Measurements from ENCODE around the gene PTGIS. TPM values are rescaled to one million over a fixed set of nuclear protein-coding genes. Genes with fewer than 3 reads are reported as not detected.

The PTGIS gene
- total and polyA plus RNA-seq, 2 of the 4 experiments (the other 2 are of a cell fraction), result 1.6 to 2.6 TPM

GRCh38 chr20:49526056-49526455, 41.9 kb downstream of the PTGIS start:
- Histone ChIP-seq H3K36me3 (ENCODE audit: control insufficient read depth, insufficient read depth, low read length) (peaks cover 5% of the 10 kb centered on the region), H2BK120ac (ENCODE audit: low read depth, low read length) (no peak overlapping the region), H3K27ac (ENCODE audit: insufficient read depth, low read length) (no peak overlapping the region), H3K27me3 (ENCODE audit: control insufficient read depth, insufficient read depth, low read length) (peaks cover 1% of the 10 kb centered on the region), H3K9ac (ENCODE audit: low read depth, low read length) (no peak overlapping the region), H3K23ac (ENCODE audit: low read depth, low read length) (no peak overlapping the region), H2AK9ac (replicated peaks; ENCODE audit: low read depth, low read length, poor library complexity) (no peak overlapping the region), H4K91ac (ENCODE audit: insufficient read depth, low read depth, low read length) (no peak overlapping the region), H4K20me1 (ENCODE audit: insufficient read depth, low read length) (no peaks in the 10 kb centered on the region), H2AFZ (replicated peaks; ENCODE audit: low read length, poor library complexity) (no peak overlapping the region), H3K4ac (ENCODE audit: low read depth, low read length) (no peak overlapping the region), H3K14ac (replicated peaks; ENCODE audit: low read depth, low read length) (no peak overlapping the region), H3K4me2 (ENCODE audit: low read depth, low read length) (no peak overlapping the region), H2BK5ac (ENCODE audit: low read depth, low read length, poor library complexity, severe bottlenecking) (no peak overlapping the region), H4K5ac (ENCODE audit: low read depth, low read length) (no peak overlapping the region), H3K4me1 (ENCODE audit: control insufficient read depth, insufficient read depth, low read length) (no peaks in the 10 kb centered on the region), H3K9me3 (ENCODE audit: control insufficient read depth, insufficient read depth, low read length) (0 out of 2 replicates have a peak, but pooled peaks cover 3% of the 10 kb centered on the region), H2BK20ac (ENCODE audit: low read depth, low read length) (no peak overlapping the region), H3K4me3 (ENCODE audit: insufficient read depth, low read depth, low read length) (no peak overlapping the region), H3K56ac (ENCODE audit: extremely low read depth, insufficient read depth, low read length) (no peak overlapping the region), H3K79me1 (ENCODE audit: low read depth in 1 of 2, low read length in 2 of 2) (no peaks in the 10 kb centered on the region), H3K9me1 (ENCODE audit: insufficient read depth, low read length) (no peaks in the 10 kb centered on the region), H2BK15ac (ENCODE audit: low read depth, low read length) (no peak overlapping the region), H3K18ac (ENCODE audit: low read depth, low read length) (no peak overlapping the region), H4K8ac (ENCODE audit: low read depth in 2 of 2, low read length in 2 of 2) (no peak overlapping the region), H2AK5ac (ENCODE audit: low read depth, low read length) (no peak overlapping the region)
- dilution Hi-C loops (cut with HindIII; ENCODE audit: low sequenced_read_pairs, unreplicated experiment) (no loop called here), in situ Hi-C loops (cut with MboI; ENCODE audit: low sequenced_read_pairs) (no loop called here), intact Hi-C loops (cut with micrococcal nuclease) (no loop called here)
- ChIA-PET CTCF (interaction anchor here (0.9 kb wide), 1 partner anchor 9 kb away, joined by 3 read pairs; no protein-coding TSS in a partner anchor), POLR2A (ENCODE audit: unreplicated experiment) (no interaction called here)
- WGBS, 2 experiments (ENCODE audit: extremely low coverage in 2 of 2, insufficient read length in 1 of 2), result no CpG with 5 or more reads among the region's 6 CpGs
- DNase-seq (no peak), ATAC-seq (ENCODE audit: low read depth) (no peak)
- no peak for TF ChIP-seq FOS (IDR thresholded peaks at IDR 0.05; ENCODE audit: low read depth, low read length)
- no peak for TF ChIP-seq BHLHE40 (IDR thresholded peaks at IDR 0.05; ENCODE audit: low read depth, low read length)
- no peak for TF ChIP-seq CTCF (conservative IDR thresholded peaks at IDR 0.05; ENCODE audit: low read depth, low read length)
- TF ChIP-seq RFX5 (IDR thresholded peaks at IDR 0.05; ENCODE audit: low read depth, low read length), result no peak
- no peak for TF ChIP-seq RAD21 (IDR thresholded peaks at IDR 0.05; ENCODE audit: low read length)
- no peak for TF ChIP-seq MXI1 (IDR thresholded peaks at IDR 0.05; ENCODE audit: borderline replicate concordance, low read depth, low read length)
- no peak for TF ChIP-seq POLR2A (IDR thresholded peaks at IDR 0.05; ENCODE audit: low read depth, low read length)
- no peak for TF ChIP-seq USF2 (IDR thresholded peaks at IDR 0.05; ENCODE audit: low read depth, low read length)
- TF ChIP-seq CEBPB (IDR thresholded peaks at IDR 0.05; ENCODE audit: low read depth, low read length), result no peak
- no peak for TF ChIP-seq CHD1 (IDR thresholded peaks at IDR 0.05; ENCODE audit: low read depth, low read length)
- TF ChIP-seq SMC3 (IDR thresholded peaks at IDR 0.05; ENCODE audit: low read depth, low read length), result no peak
- no peak for TF ChIP-seq NFE2L2 (IDR thresholded peaks at IDR 0.05; ENCODE audit: low read depth, low read length)
- no peak for TF ChIP-seq ELK1 (IDR thresholded peaks at IDR 0.05; ENCODE audit: borderline replicate concordance, low read depth, low read length)
- TF ChIP-seq MAZ (IDR thresholded peaks at IDR 0.05; ENCODE audit: borderline replicate concordance, low read depth, low read length), result no peak
- TF ChIP-seq RCOR1 (IDR thresholded peaks at IDR 0.05; ENCODE audit: insufficient replicate concordance, low read length), result no peak
- no peak for TF ChIP-seq MAFK (IDR thresholded peaks at IDR 0.05; ENCODE audit: low read depth, low read length)
- no TSS peak for BruUV-seq (replicated peaks)
